PFSK-1 (cell line): ENCODE data around the gene GPR25.

Source experiments
- POLR2AphosphoS5 ChIP-seq: IDR thresholded peaks from 2 replicates; pipeline ENCODE4 v1.6.1; 2012; ENCODE audit warnings: low read depth, mild to moderate bottlenecking, control low read depth, low read length, moderate library complexity
- TAF1 ChIP-seq: IDR thresholded peaks from 2 replicates; pipeline ENCODE4 v1.6.1; 2012; ENCODE audit warnings: low read length, control low read depth, borderline replicate concordance; ENCODE audit not compliant: insufficient read depth
- TF ChIP-seq, protein P1 (sequence below), 2 experiments: IDR thresholded peaks; 2 replicates each; pipeline versions ENCODE4 v1.6.1 to v1.8.0; 2011 to 2012; ENCODE audit warnings: low read depth in 2 of 2, low read length in 2 of 2, control low read depth in 1 of 2, inconsistent platforms in 1 of 2, mild to moderate bottlenecking in 1 of 2, moderate library complexity in 1 of 2; ENCODE audit not compliant: insufficient read depth in 1 of 2

DNA sequence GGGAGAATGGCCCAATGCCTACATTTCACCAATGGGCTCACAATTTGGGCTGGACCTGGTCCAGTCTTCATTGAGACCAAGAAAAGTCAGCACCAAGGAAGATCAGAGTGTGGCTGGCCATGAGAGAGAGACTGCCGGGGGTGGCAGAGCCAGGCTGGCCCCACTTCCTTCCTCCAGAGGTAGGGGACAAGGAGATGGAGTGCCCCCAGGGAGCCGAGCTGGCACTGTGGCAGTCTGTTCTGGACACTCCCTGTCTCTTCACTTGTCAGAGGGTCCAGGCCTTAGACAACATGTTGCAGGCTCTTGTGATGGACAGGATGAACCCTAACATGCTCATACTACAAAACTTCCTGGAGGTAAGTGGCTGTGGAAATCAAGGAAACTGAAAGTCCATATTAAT, 49.6 kb downstream of the GPR25 start:
- TF ChIP-seq, protein P1, sequence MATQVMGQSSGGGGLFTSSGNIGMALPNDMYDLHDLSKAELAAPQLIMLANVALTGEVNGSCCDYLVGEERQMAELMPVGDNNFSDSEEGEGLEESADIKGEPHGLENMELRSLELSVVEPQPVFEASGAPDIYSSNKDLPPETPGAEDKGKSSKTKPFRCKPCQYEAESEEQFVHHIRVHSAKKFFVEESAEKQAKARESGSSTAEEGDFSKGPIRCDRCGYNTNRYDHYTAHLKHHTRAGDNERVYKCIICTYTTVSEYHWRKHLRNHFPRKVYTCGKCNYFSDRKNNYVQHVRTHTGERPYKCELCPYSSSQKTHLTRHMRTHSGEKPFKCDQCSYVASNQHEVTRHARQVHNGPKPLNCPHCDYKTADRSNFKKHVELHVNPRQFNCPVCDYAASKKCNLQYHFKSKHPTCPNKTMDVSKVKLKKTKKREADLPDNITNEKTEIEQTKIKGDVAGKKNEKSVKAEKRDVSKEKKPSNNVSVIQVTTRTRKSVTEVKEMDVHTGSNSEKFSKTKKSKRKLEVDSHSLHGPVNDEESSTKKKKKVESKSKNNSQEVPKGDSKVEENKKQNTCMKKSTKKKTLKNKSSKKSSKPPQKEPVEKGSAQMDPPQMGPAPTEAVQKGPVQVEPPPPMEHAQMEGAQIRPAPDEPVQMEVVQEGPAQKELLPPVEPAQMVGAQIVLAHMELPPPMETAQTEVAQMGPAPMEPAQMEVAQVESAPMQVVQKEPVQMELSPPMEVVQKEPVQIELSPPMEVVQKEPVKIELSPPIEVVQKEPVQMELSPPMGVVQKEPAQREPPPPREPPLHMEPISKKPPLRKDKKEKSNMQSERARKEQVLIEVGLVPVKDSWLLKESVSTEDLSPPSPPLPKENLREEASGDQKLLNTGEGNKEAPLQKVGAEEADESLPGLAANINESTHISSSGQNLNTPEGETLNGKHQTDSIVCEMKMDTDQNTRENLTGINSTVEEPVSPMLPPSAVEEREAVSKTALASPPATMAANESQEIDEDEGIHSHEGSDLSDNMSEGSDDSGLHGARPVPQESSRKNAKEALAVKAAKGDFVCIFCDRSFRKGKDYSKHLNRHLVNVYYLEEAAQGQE (IDR thresholded peaks at IDR 0.05; ENCODE audit: insufficient read depth in 1 of 2, low read depth in 2 of 2, low read length in 2 of 2): no peak
- TF ChIP-seq POLR2AphosphoS5 (no peak), TAF1 (no peak)
